ENCODE results near the gene CCDC77. TPM values are rescaled to one million over a fixed set of nuclear protein-coding genes. Genes with fewer than 3 reads are reported as not detected.

CCDC77 gene
- total RNA-seq, 1 experiment from 2014 or later, result 17.7 TPM

GRCh38 chr12:479161-479560 lies 77.7 kb downstream of the CCDC77 start:
- Histone ChIP-seq H3K4me3 (ENCODE audit: low read length) (no peak overlapping the region), H3K27me3 (ENCODE audit: low read length) (no peaks in the 10 kb centered on the region), H2AFZ (ENCODE audit: low read length) (no peak overlapping the region), H3K4me1 (ENCODE audit: low read length) (peaks cover 7% of the 10 kb centered on the region), H3K79me2 (ENCODE audit: low read length) (no peaks in the 10 kb centered on the region), H3K9ac (ENCODE audit: low read length) (no peak overlapping the region), H3K36me3 (ENCODE audit: insufficient read depth, low read length) (no peaks in the 10 kb centered on the region), H3K4me2 (ENCODE audit: low read depth, low read length, poor library complexity, severe bottlenecking) (no peak overlapping the region), H4K20me1 (ENCODE audit: insufficient read depth, low read depth, low read length) (no peaks in the 10 kb centered on the region), H3K9me2 (replicated peaks; ENCODE audit: insufficient read depth, low read length) (no peaks in the 10 kb centered on the region), H3K9me3 (ENCODE audit: low read length) (no peaks in the 10 kb centered on the region), H3K27ac (ENCODE audit: low read length) (no peak overlapping the region)
- no peak for DNase-seq

- Histone ChIP-seq H3K4me3 (ENCODE audit: low read length) (no peak overlapping the region), H3K9me2 (replicated peaks; ENCODE audit: insufficient read depth, low read length) (no peaks in the 10 kb centered on the region), H3K36me3 (ENCODE audit: insufficient read depth, low read length) (no peaks in the 10 kb centered on the region), H3K4me1 (ENCODE audit: low read length) (peaks cover 9% of the 10 kb centered on the region), H3K9ac (ENCODE audit: low read length) (no peak overlapping the region), H2AFZ (ENCODE audit: low read length) (no peak overlapping the region), H3K27ac (ENCODE audit: low read length) (no peak overlapping the region), H3K9me3 (ENCODE audit: low read length) (no peaks in the 10 kb centered on the region), H3K79me2 (ENCODE audit: low read length) (no peaks in the 10 kb centered on the region), H4K20me1 (ENCODE audit: insufficient read depth, low read depth, low read length) (no peaks in the 10 kb centered on the region), H3K4me2 (ENCODE audit: low read depth, low read length, poor library complexity, severe bottlenecking) (no peak overlapping the region), H3K27me3 (ENCODE audit: low read length) (no peaks in the 10 kb centered on the region)
- no peak for DNase-seq
Observed at GRCh38 chr12:480831-481816, 79.7 kb downstream of the CCDC77 start.

- no peak for DNase-seq
- peaks cover 9% of the 10 kb centered on the region for H3K4me1 ChIP-seq (ENCODE audit: low read length)
- H3K79me2 ChIP-seq (ENCODE audit: low read length), result no peaks in the 10 kb centered on the region
- no peaks in the 10 kb centered on the region for H4K20me1 ChIP-seq (ENCODE audit: insufficient read depth, low read depth, low read length)
- no peak overlapping the region for H3K27ac ChIP-seq (ENCODE audit: low read length)
- H3K4me2 ChIP-seq (ENCODE audit: low read depth, low read length, poor library complexity, severe bottlenecking), result no peak overlapping the region
- H2AFZ ChIP-seq (ENCODE audit: low read length), result no peak overlapping the region
- no peak overlapping the region for H3K9ac ChIP-seq (ENCODE audit: low read length)
- no peak overlapping the region for H3K4me3 ChIP-seq (ENCODE audit: low read length)
- H3K27me3 ChIP-seq (ENCODE audit: low read length), result no peaks in the 10 kb centered on the region
- H3K36me3 ChIP-seq (ENCODE audit: insufficient read depth, low read length), result no peaks in the 10 kb centered on the region
- H3K9me3 ChIP-seq (ENCODE audit: low read length), result no peaks in the 10 kb centered on the region
- H3K9me2 ChIP-seq (replicated peaks; ENCODE audit: insufficient read depth, low read length), result no peaks in the 10 kb centered on the region
Observed at GRCh38 chr12:482061-482460, 80.6 kb downstream of the CCDC77 start.

GRCh38 chr12:484096-484495 lies 82.7 kb downstream of the CCDC77 start:
- Histone ChIP-seq H3K27ac (ENCODE audit: low read length) (no peak overlapping the region), H2AFZ (ENCODE audit: low read length) (no peak overlapping the region), H3K4me2 (ENCODE audit: low read depth, low read length, poor library complexity, severe bottlenecking) (peak overlapping the region; percentile 42), H3K9ac (ENCODE audit: low read length) (0 out of 2 replicates have a peak overlapping the region, but pooled peaks have one; percentile 9), H3K36me3 (ENCODE audit: insufficient read depth, low read length) (no peaks in the 10 kb centered on the region), H3K27me3 (ENCODE audit: low read length) (no peaks in the 10 kb centered on the region), H3K9me3 (ENCODE audit: low read length) (no peaks in the 10 kb centered on the region), H3K9me2 (replicated peaks; ENCODE audit: insufficient read depth, low read length) (no peaks in the 10 kb centered on the region), H4K20me1 (ENCODE audit: insufficient read depth, low read depth, low read length) (no peaks in the 10 kb centered on the region), H3K4me3 (ENCODE audit: low read length) (peak overlapping the region; percentile 23; the same call in 1 of the 2 replicates), H3K79me2 (ENCODE audit: low read length) (no peaks in the 10 kb centered on the region), H3K4me1 (ENCODE audit: low read length) (peaks cover 9% of the 10 kb centered on the region)
- no peak for DNase-seq

GRCh38 chr12:490260-490659 lies 88.8 kb downstream of the CCDC77 start:
- H3K27me3 ChIP-seq (ENCODE audit: low read length), result no peaks in the 10 kb centered on the region
- no peak overlapping the region for H3K9ac ChIP-seq (ENCODE audit: low read length)
- no peaks in the 10 kb centered on the region for H3K79me2 ChIP-seq (ENCODE audit: low read length)
- DNase-seq, result no peak
- no peaks in the 10 kb centered on the region for H3K36me3 ChIP-seq (ENCODE audit: insufficient read depth, low read length)
- no peaks in the 10 kb centered on the region for H3K9me2 ChIP-seq (replicated peaks; ENCODE audit: insufficient read depth, low read length)
- no peak overlapping the region for H3K4me3 ChIP-seq (ENCODE audit: low read length)
- H3K4me2 ChIP-seq (ENCODE audit: low read depth, low read length, poor library complexity, severe bottlenecking), result no peak overlapping the region
- H3K9me3 ChIP-seq (ENCODE audit: low read length), result no peaks in the 10 kb centered on the region
- no peak overlapping the region for H3K27ac ChIP-seq (ENCODE audit: low read length)
- H3K4me1 ChIP-seq (ENCODE audit: low read length), result no peaks in the 10 kb centered on the region
- no peak overlapping the region for H2AFZ ChIP-seq (ENCODE audit: low read length)
- no peaks in the 10 kb centered on the region for H4K20me1 ChIP-seq (ENCODE audit: insufficient read depth, low read depth, low read length)

Other genes with a start within 250 kb of the CCDC77 start
- gene SLC6A12, start 187.5 kb upstream of the CCDC77 start, total RNA-seq (2014; rRNA removed; shearing (Covaris generic); ENCODE audit: low replicate concordance), result 0.14 TPM in 1 of 2 replicates, not detected in the other
- not detected in 2 replicates for gene SLC6A13, start 138.8 kb upstream of the CCDC77 start, total RNA-seq (2014; rRNA removed; shearing (Covaris generic); ENCODE audit: low replicate concordance)
- 61.4 and 64.7 TPM in 2 replicates for gene KDM5A, start 12.3 kb upstream of the CCDC77 start, total RNA-seq (2014; rRNA removed; shearing (Covaris generic); ENCODE audit: low replicate concordance)
- 0.30 TPM in 1 of 2 replicates, not detected in the other for gene B4GALNT3, start 58.3 kb downstream of the CCDC77 start, total RNA-seq (2014; rRNA removed; shearing (Covaris generic); ENCODE audit: low replicate concordance)